NCI-H1694 (cell line): ENCODE data around the gene GALNTL6.
A peak's percentile ranks its signal among the peaks of the same experiment; 100 is the strongest.
"Not testable (repeated sequence)": the region's sequence is repeated elsewhere in the genome, so short reads cannot be mapped to it uniquely, and the experiment has no call there.

Experiments used
- DNase-seq: peaks from one replicate; lab custom pipeline; 2025; lab: John Stamatoyannopoulos, UW

The GALNTL6 gene

DNA sequence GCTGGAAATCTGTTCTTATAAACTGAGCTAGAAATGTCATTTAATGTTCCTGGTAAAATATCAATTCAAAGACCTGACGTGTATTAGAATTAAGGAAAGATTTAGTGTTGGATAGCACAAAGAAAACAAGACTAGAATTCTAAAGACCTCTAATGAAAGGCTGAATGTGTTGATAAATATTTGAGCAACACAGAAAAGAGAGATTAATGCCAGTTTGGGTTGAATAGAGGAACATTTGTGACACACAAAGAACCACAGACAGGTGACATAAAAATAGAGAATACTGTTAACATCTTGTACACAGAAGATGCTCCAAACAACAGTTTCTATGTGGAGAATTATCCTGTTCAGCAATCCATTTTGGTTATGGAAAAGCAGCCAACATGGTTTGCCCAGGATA, 1133.3 kb downstream of the GALNTL6 start:
- no peak for DNase-seq

DNA sequence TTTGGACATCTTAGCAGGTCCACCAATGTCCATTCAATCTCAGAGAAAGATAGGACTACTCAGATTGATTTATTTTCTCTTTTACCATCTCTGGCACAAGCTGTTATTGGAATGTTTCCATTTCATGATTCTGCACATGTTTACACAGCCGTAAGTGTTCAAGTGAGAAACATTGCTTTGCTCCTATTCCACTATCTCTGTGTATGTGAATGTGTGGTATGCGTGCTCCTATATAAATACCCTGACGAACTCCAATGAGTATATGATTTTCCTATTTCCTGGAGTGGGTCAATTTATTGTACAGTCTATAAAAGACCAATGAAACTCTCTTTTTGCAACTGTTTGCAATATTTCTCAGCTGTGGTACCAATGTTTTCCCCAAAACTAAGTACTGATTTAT, 1134.4 kb downstream of the GALNTL6 start:
- no peak for DNase-seq

DNA sequence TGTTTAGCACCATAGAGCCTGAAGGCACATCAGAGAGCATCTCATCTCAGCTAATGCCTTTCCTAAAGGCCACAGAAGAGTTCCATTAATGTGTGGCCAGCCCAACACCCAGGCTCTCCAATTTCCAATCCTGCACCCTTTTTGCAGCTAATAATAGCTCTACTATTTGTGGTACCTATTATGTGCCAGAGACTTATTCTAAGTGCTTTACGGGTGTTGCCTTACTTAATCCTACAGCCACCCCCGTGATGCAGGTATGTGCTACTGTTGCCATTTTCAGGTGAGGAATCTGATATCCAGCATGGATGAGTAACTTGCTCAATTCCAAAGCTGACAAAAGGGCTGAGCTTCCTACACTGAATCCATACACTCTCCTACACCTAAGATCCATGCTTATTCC, 1137.8 kb downstream of the GALNTL6 start:
- DNase-seq, result no peak

DNA sequence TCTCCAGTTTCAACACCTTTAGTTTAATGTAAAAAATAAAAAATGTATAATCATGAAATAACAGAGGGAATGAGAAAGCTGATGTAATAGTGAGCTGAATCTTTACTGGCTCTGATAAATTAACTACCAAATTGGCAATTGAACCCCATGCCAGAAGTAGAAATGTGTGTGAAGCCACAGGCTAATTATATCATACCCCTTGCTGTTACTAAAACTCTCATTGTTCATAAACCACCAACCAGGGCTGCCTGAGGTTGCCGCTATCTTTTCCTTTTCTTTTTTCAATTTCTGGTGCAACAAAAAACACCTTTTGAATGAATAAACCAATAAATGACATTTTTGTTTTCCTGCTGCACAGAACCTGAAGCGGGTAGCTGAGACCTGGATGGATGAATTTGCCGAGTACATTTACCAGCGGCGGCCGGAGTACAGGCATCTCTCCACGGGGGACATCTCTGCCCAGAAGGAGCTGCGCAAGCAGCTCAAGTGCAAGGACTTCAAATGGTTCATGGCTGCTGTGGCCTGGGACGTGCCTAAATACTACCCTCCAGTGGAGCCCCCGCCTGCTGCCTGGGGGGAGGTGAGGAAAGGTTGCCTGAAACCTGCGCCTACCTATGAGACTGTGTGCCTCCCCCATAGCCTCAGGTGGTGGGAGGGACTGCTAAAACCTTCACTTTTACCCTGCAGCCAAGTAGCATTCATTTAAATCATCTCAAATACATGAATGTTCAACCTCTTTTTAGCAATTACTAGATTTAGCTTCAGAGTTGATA, 1138.7 kb downstream of the GALNTL6 start:
- no peak for DNase-seq

DNA sequence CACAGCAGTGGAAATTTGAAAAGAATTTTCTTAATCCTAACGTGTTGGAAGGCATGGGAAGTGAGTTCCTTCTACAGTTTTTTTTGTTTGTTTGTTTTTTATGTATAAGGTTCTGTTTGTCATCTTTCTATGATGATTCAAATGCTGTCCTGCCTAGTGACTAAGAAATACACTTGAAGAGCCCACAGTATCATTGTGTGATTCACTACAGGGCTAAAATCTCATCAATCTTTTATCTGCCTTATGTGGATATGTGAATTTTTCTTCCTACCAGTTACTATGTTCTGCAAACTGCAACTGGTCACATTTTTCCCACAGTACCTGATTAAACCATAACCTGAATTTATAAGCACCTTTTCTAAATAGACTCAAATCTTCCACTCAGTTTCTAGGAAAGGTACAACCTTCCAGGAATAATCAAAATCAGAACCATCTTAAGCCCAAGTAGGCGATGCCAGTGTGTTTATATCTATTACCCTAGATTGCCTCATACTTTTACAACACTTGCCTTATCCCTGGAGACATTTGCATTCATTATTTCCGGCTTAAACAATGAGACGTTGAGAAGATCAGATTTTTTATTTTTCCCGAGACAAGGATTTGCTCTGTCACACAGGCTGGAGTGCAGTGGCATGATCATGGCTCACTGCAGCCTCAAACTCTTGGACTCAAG, 1140.8 kb downstream of the GALNTL6 start:
- DNase-seq, result no peak

DNA sequence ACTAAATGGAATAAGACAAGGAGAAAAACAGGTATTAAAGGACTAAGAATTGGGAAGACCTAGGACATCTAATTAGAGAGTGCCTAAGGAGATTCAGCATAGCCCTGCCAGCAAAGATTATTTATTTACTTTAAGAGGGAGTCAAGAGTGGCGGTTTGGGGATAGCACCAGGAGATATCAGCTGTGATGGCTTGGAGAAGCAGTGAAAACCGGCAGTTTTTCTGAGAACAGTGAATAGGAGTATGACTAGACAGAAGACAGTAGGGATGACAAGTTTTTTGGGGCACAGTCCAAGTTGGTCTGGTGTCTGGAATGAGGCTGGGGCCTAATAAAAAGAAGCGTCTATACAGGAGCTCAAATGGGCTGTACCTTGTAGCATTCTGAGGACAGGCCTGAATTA, 1143.1 kb downstream of the GALNTL6 start:
- DNase-seq, result not testable (repeated sequence)

DNA sequence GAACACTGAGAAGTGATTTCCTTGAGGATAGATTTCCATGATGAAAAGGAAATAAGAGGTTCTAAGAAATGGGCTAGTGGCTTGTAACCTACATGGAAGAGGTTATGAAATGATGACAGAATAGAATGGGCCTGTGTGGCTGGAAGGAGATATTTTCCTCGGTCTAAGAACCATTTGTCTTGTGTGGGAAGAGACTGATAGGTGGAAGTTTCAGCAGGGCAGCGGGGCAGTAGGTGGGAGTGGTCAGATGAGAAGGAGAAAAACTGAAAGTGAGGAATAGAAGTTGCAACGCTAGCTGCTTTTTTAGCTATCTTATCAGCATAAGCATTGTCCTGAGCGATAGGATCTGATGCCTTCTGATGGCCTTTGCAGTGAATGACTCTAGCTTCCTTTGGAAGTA, 1144.0 kb downstream of the GALNTL6 start:
- no peak for DNase-seq

DNA sequence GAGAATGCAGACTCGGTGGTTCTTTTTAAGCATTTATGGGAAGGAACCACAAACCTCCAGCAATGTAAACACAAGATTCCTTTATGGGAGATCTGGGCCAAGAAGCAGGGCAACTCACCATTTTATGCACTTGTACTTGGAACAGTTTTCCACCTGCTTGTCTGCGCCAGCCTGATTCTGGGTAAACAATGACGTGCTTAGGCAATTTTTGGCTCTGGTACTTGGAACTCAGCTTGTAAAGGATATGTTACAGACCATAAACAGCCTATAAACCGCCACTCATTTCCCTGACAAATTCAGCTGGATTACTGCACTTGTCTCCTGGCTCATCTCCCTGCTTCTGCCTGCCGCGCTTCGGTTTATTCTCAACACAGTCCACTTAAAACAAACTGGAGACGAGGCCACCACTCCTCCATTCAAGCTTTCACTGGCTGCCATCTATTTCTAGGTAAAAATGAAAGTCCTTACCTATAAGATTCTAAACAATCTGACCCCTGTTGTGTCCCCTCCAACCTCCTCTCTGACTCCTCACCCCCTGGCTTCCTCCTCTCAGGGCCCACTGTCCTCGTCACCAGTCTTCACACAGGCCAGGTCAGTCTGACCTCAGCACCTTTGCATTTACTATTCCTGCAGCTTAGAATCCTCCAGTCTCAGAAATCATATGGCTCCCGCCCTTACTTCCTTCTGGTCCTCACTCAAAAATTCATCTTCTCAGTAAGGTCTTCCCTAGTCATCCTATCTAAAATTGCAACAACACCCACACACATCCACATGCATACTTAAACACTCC, 1149.6 kb downstream of the GALNTL6 start:
- peak; percentile 23 for DNase-seq

DNA sequence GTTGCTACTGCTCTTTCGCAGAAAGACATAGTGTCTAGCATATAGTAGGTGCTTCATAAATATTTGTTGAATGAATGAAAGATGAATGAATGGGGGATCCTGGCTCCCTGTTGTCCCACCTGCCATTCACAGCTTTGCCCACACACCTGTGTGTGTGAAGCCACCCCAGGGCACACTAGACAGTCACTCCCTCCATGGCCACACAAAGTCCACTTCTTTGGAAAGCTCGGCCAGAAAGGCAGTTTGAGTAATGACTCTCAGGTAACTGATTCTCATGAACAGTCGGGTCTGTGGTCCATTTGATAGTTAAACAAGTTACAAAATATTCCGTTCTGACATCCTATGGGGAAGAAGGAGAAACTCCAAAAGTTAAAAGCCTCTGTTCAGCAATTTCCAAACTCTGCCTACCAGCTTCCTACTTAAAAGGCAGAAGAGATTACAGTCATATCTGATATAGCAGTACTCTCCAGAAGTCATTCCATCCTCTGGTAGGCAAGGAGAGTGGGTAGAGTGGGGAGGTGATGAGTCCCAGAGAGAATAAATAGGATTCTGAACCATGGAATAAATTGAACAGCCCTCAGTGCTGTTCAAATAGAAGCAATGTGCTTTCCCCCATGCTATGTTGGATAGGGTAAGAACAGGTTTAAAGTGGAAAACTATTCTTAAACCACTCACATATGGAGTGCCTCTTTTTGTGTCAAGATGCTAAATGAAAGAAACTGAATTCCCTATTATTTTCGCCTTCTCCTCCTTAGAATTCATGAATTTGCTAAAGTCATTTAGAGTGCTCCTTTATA, 1150.5 kb downstream of the GALNTL6 start:
- no peak for DNase-seq

DNA sequence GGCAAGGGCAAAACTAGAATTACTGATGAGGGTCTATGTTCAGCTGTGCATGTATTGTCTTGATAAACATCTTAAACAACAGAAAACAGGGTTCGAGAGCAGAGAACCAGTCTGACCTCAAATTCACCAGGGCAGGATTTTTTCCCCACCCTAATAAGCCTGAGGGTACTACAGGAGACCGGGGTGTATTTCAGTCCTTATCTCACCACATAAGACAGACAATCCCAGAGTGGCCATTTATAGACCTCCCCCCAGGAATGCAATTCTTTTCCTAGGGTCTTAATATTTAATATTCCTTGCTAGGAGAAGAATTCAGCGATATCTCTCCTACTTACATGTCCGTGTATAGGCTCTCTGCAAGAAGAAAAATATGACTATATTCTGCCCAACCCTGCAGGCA, 1157.0 kb downstream of the GALNTL6 start:
- DNase-seq, result not testable (repeated sequence)

DNA sequence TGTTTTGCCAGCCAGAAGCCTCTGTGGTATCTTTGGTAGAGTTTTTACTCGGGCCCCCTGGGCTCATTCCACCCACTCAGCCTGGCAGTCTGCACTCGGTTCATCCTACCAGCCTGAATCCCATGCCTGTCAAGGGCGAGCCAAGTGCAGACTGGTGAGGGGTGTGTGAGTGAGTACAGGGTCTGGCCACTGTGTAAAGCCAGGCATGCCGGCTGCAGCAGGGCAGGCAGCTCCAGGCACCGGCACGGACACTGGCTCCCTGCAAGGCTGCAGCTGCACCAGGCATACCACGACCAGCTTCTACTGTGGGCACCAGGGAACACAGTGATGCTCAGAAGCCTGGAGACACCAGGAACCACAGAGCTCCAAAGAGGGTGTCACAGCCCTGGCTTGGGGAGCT, 1161.4 kb downstream of the GALNTL6 start:
- DNase-seq, result no peak

DNA sequence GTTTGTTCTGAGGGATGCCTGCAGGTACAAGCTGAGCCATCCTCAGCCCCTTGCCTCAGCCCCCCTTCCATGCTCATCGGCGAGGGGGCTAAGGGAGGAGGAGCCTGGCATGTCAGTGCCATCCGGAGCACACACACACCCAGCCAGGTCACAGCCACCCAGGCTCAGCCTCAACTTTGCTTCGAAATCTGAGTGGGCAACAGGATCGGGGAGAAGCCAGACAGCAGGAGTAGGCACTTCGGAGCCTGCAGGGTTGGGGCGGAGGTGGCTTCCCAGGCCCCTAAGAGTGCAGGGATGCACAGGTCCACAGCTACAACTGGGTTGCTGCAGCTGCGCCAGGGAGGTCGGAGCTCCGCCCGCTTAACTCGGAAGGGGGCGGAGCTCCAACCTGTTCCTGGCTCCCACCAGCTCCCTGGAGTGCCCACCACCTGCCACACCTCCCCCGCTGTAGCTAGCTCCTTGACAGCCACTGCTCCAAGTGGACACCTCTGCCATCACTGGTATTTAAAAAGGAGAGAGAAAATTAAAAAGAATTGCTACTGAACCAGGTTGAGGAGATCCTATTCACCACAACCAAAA, 1162.5 kb downstream of the GALNTL6 start:
- no peak for DNase-seq

DNA sequence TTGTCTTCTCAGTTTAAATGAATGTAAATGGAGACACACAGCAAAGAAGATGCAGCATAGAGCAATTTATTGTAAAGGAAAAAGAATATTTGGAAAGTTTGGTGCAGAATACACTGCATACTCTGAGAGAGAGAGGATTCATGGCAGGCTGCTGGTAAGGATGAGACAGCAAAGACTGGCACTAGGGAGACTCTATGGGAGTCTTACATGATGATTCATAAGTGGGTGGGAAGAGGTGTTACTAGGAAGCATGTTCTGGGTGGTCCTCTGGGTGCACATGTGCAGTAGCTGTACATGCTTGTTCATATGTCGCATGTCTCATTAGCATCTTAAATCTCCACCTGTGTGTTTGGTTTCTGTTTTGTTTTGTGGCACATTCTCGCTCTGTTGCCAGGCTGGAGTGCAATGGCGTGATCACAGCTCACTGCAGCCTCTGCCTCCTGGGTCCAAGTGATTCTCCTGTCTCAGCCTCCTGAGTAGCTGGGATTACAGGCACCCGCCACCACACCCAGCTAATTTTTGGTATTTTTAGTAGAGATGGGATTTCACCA, 1164.4 kb downstream of the GALNTL6 start:
- DNase-seq, result not testable (repeated sequence)

DNA sequence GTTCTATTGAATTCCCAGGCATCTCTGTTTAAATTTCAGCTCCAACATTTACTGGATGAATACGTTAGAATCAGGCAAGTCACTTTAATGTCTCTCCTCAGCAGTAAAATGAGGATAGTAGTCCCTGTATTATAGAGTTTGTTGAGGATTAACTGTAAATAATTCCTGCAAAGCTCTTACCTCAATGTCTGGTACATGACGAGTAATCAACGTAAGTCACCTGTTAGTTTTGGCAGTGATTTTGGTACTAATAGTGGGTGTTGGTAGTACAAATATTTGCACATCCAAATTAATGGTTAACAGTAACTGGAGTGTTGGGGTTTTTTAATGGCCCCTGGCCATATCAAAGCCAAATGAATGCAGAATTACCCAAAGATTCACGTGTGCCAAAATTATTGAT, 1165.6 kb downstream of the GALNTL6 start:
- DNase-seq, result no peak

DNA sequence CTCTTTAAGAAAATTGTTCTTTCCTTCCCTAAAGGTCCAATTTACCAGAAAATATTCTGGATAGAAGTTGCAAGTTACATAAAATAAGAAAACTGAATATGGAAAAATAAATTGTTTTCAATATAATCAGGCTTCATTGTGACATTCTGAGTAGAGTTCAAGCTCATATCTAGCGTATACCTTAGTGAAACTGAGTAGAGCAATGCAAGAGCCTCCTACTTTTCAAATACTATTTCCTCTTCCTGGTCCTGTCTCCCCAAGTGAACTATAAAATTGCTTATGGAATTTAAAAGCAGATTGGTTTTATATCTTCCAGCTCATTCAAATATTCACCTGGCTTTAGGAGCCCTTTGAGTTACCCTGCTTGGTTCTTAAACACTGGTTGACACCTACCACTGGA, 1166.1 kb downstream of the GALNTL6 start:
- no peak for DNase-seq

DNA sequence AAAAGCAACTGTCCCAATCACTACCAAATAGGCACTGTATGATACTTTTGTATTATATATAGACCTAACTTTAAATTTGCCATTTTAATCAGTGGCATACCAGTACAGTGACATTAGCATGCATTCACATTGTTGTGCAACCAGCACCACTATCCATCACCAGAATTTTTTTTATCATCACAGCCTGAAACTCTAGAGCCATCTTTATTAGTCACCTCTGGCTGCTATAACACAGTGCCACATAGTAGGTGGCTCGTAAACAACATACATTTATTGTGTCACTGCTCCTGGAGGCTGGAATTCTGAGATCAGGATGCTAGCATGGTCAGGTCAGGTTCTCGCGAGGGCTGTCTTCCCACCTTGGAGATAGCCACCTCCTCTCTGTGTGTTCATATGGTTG, 1167.0 kb downstream of the GALNTL6 start:
- DNase-seq, result no peak

DNA sequence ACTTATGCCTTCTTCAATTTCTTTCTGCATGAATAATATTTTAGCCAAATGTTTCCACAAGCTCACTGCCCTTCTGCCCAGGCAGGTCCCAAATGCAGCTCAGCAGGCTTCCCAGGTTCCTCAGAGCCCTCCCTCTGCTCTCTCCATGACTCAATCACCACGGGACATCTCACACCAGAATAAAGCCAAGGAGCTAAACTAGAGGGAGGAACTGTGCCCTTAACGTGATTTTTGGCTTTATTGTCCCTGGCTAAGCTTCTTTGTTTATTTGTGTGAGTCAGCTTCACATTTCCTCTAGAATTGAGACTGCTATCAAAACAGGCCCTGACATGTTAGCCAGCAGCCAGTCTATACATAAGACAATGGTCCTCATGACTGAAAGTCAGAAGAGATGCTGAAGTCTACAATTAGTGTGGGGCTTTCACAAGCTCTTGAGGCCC, 1169.0 kb downstream of the GALNTL6 start:
- DNase-seq, result no peak

DNA sequence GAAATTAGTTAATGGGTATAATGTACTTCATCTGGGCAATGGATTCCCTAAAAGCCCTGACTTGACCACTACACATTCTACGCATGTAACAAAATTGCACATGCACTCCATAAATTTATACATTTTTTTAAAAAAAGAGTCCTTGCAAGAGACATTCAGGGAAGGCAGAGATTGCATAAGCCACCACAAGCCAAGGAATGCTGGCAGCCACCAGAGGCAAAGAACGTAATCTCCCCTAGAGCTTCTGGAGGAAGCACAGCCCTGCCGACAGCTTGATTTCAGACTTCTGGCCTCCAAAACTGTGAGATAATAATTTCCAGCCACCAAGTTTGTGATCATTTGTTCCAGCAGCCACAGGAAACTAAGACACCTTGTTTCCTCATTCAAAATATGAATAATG, 1169.8 kb downstream of the GALNTL6 start:
- no peak for DNase-seq

DNA sequence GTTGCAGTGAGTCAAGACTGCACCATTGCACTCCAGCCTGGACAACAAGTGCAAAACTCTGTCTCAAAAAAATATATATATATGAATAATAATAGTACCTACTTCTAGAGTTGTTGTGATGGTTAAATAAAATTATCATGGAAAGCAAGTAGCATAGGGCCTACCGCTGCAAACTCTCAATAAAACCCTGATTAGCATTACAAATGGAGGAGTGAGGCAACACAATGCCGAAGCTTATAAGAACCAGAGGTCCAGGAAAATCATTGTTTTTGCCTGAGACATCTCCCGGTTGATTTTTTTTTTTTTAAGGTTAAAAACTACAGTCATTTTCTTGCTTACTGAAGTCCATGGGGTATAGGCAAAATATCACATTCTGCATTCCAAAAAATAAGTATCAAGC, 1170.4 kb downstream of the GALNTL6 start:
- DNase-seq, result no peak

DNA sequence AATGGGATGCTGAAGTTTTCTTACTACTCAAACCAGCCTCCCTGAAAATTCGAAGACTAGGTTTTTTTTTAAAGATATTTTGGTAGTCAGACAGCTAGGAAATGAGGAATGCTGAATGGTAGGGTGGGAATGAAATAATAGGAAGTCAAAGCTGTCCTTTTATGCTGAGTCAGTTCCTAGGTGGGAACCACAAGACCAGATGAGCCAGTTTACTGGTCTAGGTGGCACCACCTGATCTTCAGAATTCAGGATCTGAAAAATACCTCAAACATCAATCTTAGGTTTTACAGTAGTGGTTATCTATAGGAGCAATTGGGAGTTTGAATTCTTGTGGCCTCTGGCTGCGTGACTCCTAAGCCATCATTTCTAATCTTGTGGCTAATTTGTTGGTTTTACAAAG, 1172.3 kb downstream of the GALNTL6 start:
- no peak for DNase-seq

DNA sequence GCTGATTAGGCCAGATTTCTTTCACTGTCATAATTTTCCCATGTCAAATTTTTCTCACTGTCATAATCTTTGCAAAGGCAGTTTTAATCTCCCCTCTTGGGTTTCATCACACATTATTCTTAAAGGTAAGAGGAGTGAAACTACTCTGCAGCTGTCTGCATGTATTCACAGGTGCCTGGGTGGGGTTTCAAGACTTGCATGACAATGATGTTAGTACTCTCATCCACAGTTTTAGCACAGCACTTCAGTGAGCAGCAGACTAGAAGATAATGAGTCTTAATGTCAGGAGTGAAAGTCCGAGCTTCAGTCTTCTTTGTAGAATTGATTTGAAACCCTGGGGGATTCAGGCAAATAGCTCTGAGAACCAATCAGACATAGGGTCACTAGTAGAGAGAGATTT, 1172.9 kb downstream of the GALNTL6 start:
- DNase-seq, result no peak
